IMR-90 (cell line): ENCODE results near the gene NCOA7. TPM values are rescaled to one million over a fixed set of nuclear protein-coding genes. Genes with fewer than 3 reads are reported as not detected.

ENCODE experiments used
- ATAC-seq: fragments of 200-7000 bp; cut with Tn5 transposase; 2 replicates; pipeline ENCODE4 v1.9.1; 2020; ENCODE audit warnings: low read depth, mild to moderate bottlenecking, moderate library complexity
- BruUV-seq: library from RNA; stranded (reverse); fragments of 400-500 nt; replicated peaks from 2 replicates; lab custom pipeline; 2021; lab: Mats Ljungman, UMichigan
- CTCF ChIA-PET: fragments of 300-600 bp; formaldehyde crosslinking; extraction: SDS; loops from one replicate; lab custom pipeline; 2021; ENCODE audit warnings: antibody characterized with exemption; lab: Yijun Ruan, JAX
- POLR2A ChIA-PET: fragments of 300-600 bp; sonication (Branson Sonifier 250); formaldehyde crosslinking; loops from one replicate; lab custom pipeline; 2022; ENCODE audit warnings: antibody characterized with exemption; ENCODE audit not compliant: unreplicated experiment; lab: Charles Lee
- DNase-seq: peaks from one replicate; pipeline ENCODE4 v3.0.0; 2013
- H2AFZ ChIP-seq: replicated peaks from 2 replicates; pipeline ENCODE3; 2013; ENCODE audit warnings: low read length, mild to moderate bottlenecking; ENCODE audit not compliant: poor library complexity
- H2AK5ac ChIP-seq: 2 replicates; pipeline ENCODE4 v1.6.1; 2013; ENCODE audit warnings: low read depth, low read length, inconsistent platforms
- H2AK9ac ChIP-seq: replicated peaks from 2 replicates; pipeline ENCODE3; 2013; ENCODE audit warnings: mild to moderate bottlenecking, low read depth, low read length, moderate library complexity; ENCODE audit not compliant: poor library complexity
- H2BK120ac ChIP-seq: 2 replicates; pipeline ENCODE4 v1.6.1; 2013; ENCODE audit warnings: low read depth, low read length, inconsistent platforms
- H2BK15ac ChIP-seq: 3 replicates; pipeline ENCODE4 v1.6.1; 2013; ENCODE audit warnings: low read depth, low read length, inconsistent platforms
- H2BK20ac ChIP-seq: 2 replicates; pipeline ENCODE4 v1.6.1; 2013; ENCODE audit warnings: low read depth, mild to moderate bottlenecking, inconsistent platforms, low read length, moderate library complexity
- H2BK5ac ChIP-seq: 2 replicates; pipeline ENCODE4 v1.6.1; 2013; ENCODE audit warnings: mild to moderate bottlenecking, low read depth, low read length, inconsistent platforms; ENCODE audit not compliant: poor library complexity, severe bottlenecking
- H3K14ac ChIP-seq: replicated peaks from 2 replicates; pipeline ENCODE4 v1.6.1; 2013; ENCODE audit warnings: low read depth, low read length, inconsistent platforms
- H3K18ac ChIP-seq: 2 replicates; pipeline ENCODE4 v1.6.1; 2013; ENCODE audit warnings: low read depth, low read length, control low read depth
- H3K23ac ChIP-seq: 2 replicates; pipeline ENCODE4 v1.6.1; 2013; ENCODE audit warnings: low read depth, low read length, inconsistent platforms
- H3K27ac ChIP-seq: 2 replicates; pipeline ENCODE4 v1.5.1; 2013; ENCODE audit warnings: mild to moderate bottlenecking, control low read depth, low read length; ENCODE audit not compliant: insufficient read depth
- H3K27me3 ChIP-seq: 2 replicates; pipeline ENCODE4 v1.6.1; 2013; ENCODE audit warnings: low read length; ENCODE audit not compliant: control insufficient read depth, insufficient read depth
- H3K36me3 ChIP-seq: 2 replicates; pipeline ENCODE4 v1.6.1; 2013; ENCODE audit warnings: low read length, mixed read lengths; ENCODE audit not compliant: control insufficient read depth, insufficient read depth
- H3K4ac ChIP-seq: 2 replicates; pipeline ENCODE4 v1.6.1; 2013; ENCODE audit warnings: low read depth, low read length, inconsistent platforms
- H3K4me1 ChIP-seq: 2 replicates; pipeline ENCODE4 v1.6.1; 2013; ENCODE audit warnings: low read length, mixed read lengths; ENCODE audit not compliant: control insufficient read depth, insufficient read depth
- H3K4me2 ChIP-seq: 2 replicates; pipeline ENCODE4 v1.6.1; 2013; ENCODE audit warnings: low read depth, mild to moderate bottlenecking, control low read depth, low read length, moderate library complexity
- H3K4me3 ChIP-seq: 2 replicates; pipeline ENCODE4 v1.5.1; 2013; ENCODE audit warnings: low read depth, mild to moderate bottlenecking, control low read depth, low read length, moderate library complexity; ENCODE audit not compliant: insufficient read depth
- H3K56ac ChIP-seq: 2 replicates; pipeline ENCODE4 v1.6.1; 2013; ENCODE audit warnings: low read length, inconsistent platforms; ENCODE audit not compliant: insufficient read depth; ENCODE audit errors: extremely low read depth
- H3K79me1 ChIP-seq, 2 experiments: 2 replicates each; pipeline ENCODE4 v1.6.1; 2013; ENCODE audit warnings: low read length in 2 of 2, inconsistent platforms in 1 of 2, low read depth in 1 of 2
- H3K9ac ChIP-seq: 2 replicates; pipeline ENCODE4 v1.6.1; 2013; ENCODE audit warnings: low read depth, low read length, control low read depth
- H3K9me1 ChIP-seq: 2 replicates; pipeline ENCODE4 v1.6.1; 2013; ENCODE audit warnings: low read length, inconsistent platforms; ENCODE audit not compliant: insufficient read depth
- H3K9me3 ChIP-seq: 2 replicates; pipeline ENCODE4 v1.6.1; 2013; ENCODE audit warnings: low read length; ENCODE audit not compliant: control insufficient read depth, insufficient read depth
- H4K20me1 ChIP-seq: 2 replicates; pipeline ENCODE4 v1.6.1; 2013; ENCODE audit warnings: low read length, inconsistent platforms; ENCODE audit not compliant: insufficient read depth
- H4K5ac ChIP-seq: 2 replicates; pipeline ENCODE4 v1.6.1; 2013; ENCODE audit warnings: mild to moderate bottlenecking, low read depth, low read length, control low read depth
- H4K8ac ChIP-seq, 2 experiments: 2 replicates each; pipeline ENCODE4 v1.6.1; 2013; ENCODE audit warnings: low read depth in 2 of 2, low read length in 2 of 2, control low read depth in 1 of 2, inconsistent platforms in 1 of 2
- H4K91ac ChIP-seq: 2 replicates; pipeline ENCODE4 v1.6.1; 2013; ENCODE audit warnings: low read depth, low read length, inconsistent platforms; ENCODE audit not compliant: insufficient read depth
- BHLHE40 ChIP-seq: fragments of 150-350 bp; IDR thresholded peaks from 2 replicates; pipeline ENCODE4 v1.6.1; 2016; ENCODE audit warnings: mild to moderate bottlenecking, low read depth, low read length
- CHD1 ChIP-seq: IDR thresholded peaks from 2 replicates; pipeline ENCODE4 v1.6.1; 2012; ENCODE audit warnings: low read depth, low read length, improper control_type of control experiment
- MAFK ChIP-seq: IDR thresholded peaks from 2 replicates; pipeline ENCODE4 v1.6.1; 2012; ENCODE audit warnings: low read depth, low read length, improper control_type of control experiment
- MXI1 ChIP-seq: IDR thresholded peaks from 2 replicates; pipeline ENCODE4 v1.6.1; 2012; ENCODE audit warnings: low read depth, mild to moderate bottlenecking, low read length, moderate library complexity, borderline replicate concordance
- NFE2L2 ChIP-seq: fragments of 150-350 bp; IDR thresholded peaks from 2 replicates; pipeline ENCODE4 v1.6.1; 2016; ENCODE audit warnings: low read depth, mild to moderate bottlenecking, low read length
- POLR2A ChIP-seq: IDR thresholded peaks from 2 replicates; pipeline ENCODE4 v1.6.1; 2012; ENCODE audit warnings: mild to moderate bottlenecking, low read depth, low read length
- RAD21 ChIP-seq: IDR thresholded peaks from 2 replicates; pipeline ENCODE4 v1.6.1; 2012; ENCODE audit warnings: low read length, improper control_type of control experiment
- RCOR1 ChIP-seq: IDR thresholded peaks from 2 replicates; pipeline ENCODE4 v1.6.1; 2012; ENCODE audit warnings: mild to moderate bottlenecking, low read length, improper control_type of control experiment; ENCODE audit not compliant: insufficient replicate concordance
- RFX5 ChIP-seq: IDR thresholded peaks from 2 replicates; pipeline ENCODE4 v1.8.0; 2012; ENCODE audit warnings: low read depth, mild to moderate bottlenecking, low read length, moderate library complexity
- USF2 ChIP-seq: fragments of 150-350 bp; IDR thresholded peaks from 2 replicates; pipeline ENCODE4 v1.6.1; 2017; ENCODE audit warnings: mild to moderate bottlenecking, antibody characterized with exemption, low read length, low read depth
- WGBS, 2 experiments: methylation state at CpG; one replicate each; pipeline versions ENCODE4 v1.1.5 to v1.1.7; 2013; ENCODE audit warnings: missing lambda C conversion rate in 2 of 2; ENCODE audit not compliant: insufficient read length in 1 of 2; ENCODE audit errors: extremely low coverage in 2 of 2; 5-methylcytosine and 5-hydroxymethylcytosine counted together
- dilution Hi-C: fragments of 300-500 bp; cut with HindIII; formaldehyde crosslinking; loops from one replicate; pipeline ENCODE4 v1.14.3; 2018; ENCODE audit warnings: low sequenced_read_pairs; ENCODE audit not compliant: unreplicated experiment
- in situ Hi-C: fragments of 300-500 bp; cut with MboI; formaldehyde crosslinking; loops from 3 replicates; pipeline ENCODE4 v1.14.3; 2019; ENCODE audit warnings: low sequenced_read_pairs, inconsistent platforms, mixed read lengths
- intact Hi-C: fragments of 100-400 bp; cut with micrococcal nuclease; formaldehyde crosslinking; loops from 2 replicates; pipeline ENCODE4 v1.10.0; 2022
- polyA plus RNA-seq, 3 experiments: library from polyadenylated mRNA; depleted of rRNA; stranded (reverse); fragments of >200 nt; gene quantifications; 2 replicates each; pipeline ENCODE4 v1.2.3, GENCODE V29; 2012; ENCODE audit warnings: low replicate concordance in 1 of 3
- total RNA-seq: library from RNA; depleted of rRNA; stranded (reverse); fragments of >200 nt; gene quantifications from 2 replicates; pipeline ENCODE4 v1.2.3, GENCODE V29; 2012

The NCOA7 gene
- total and polyA plus RNA-seq, 2 of the 4 experiments (the other 2 are of a cell fraction) = 12.6 to 12.9 TPM

- H2BK15ac ChIP-seq = no peak overlapping the region
- no peak overlapping the region for H3K18ac ChIP-seq
- no peak overlapping the region for H3K56ac ChIP-seq
- in situ Hi-C loops (no loop called here), dilution Hi-C loops (no loop called here), intact Hi-C loops (loop anchor here (10.0 kb wide), 1 partner anchor 398 kb away; no protein-coding TSS in a partner anchor)
- H3K79me1 ChIP-seq = peaks cover 18% of the 10 kb centered on the region in 2 experiments
- no peak overlapping the region for H3K23ac ChIP-seq
- no TSS peak for BruUV-seq
- TF ChIP-seq RAD21 (no peak), MXI1 (no peak), BHLHE40 (no peak), MAFK (no peak), POLR2A (no peak), USF2 (no peak), RCOR1 (no peak), RFX5 (no peak), NFE2L2 (no peak), CHD1 (no peak)
- ATAC-seq (no peak), DNase-seq (no peak)
- no peak overlapping the region for H3K4ac ChIP-seq
- no peak overlapping the region for H4K5ac ChIP-seq
- no peak overlapping the region for H2BK20ac ChIP-seq
- no peaks in the 10 kb centered on the region for H3K9me3 ChIP-seq
- H2AFZ ChIP-seq = no peak overlapping the region
- ChIA-PET POLR2A (no interaction called here), CTCF (interaction anchor here (0.6 to 1.5 kb wide), 4 partner anchors 10 to 499 kb away, joined by 3 to 5 read pairs (median 3); no protein-coding TSS in a partner anchor)
- H2AK9ac ChIP-seq = no peak overlapping the region
- no peaks in the 10 kb centered on the region; the same call in 1 of the 2 replicates for H3K9me1 ChIP-seq
- no peaks in the 10 kb centered on the region for H3K4me1 ChIP-seq
- no peak overlapping the region for H3K4me2 ChIP-seq
- no peak overlapping the region for H3K4me3 ChIP-seq
- H3K27me3 ChIP-seq = no peaks in the 10 kb centered on the region
- H2BK5ac ChIP-seq = no peak overlapping the region
- no peak overlapping the region for H4K91ac ChIP-seq
- WGBS, 2 experiments = 93% methylated on average over 2 of the region's 8 CpGs; no CpG with 5 or more reads in 1 of the 2 experiments
- H3K9ac ChIP-seq = no peak overlapping the region
- H2AK5ac ChIP-seq = no peak overlapping the region
- H2BK120ac ChIP-seq = no peak overlapping the region
- H3K27ac ChIP-seq = no peak overlapping the region
- no peak overlapping the region for H3K14ac ChIP-seq
- H4K20me1 ChIP-seq = no peaks in the 10 kb centered on the region
- H4K8ac ChIP-seq = no peak overlapping the region
- H3K36me3 ChIP-seq = peaks cover 2% of the 10 kb centered on the region; the same call in 1 of the 2 replicates
These were observed 172.2 kb downstream of the NCOA7 start for GRCh38 chr6:125962900-125963497.
